ENCODE data around the gene KCNT1. TPM values are rescaled to one million over a fixed set of nuclear protein-coding genes. Genes with fewer than 3 reads are reported as not detected.

KCNT1 gene
- total RNA-seq, 1 experiment from 2014 or later = 0.68 TPM

DNA sequence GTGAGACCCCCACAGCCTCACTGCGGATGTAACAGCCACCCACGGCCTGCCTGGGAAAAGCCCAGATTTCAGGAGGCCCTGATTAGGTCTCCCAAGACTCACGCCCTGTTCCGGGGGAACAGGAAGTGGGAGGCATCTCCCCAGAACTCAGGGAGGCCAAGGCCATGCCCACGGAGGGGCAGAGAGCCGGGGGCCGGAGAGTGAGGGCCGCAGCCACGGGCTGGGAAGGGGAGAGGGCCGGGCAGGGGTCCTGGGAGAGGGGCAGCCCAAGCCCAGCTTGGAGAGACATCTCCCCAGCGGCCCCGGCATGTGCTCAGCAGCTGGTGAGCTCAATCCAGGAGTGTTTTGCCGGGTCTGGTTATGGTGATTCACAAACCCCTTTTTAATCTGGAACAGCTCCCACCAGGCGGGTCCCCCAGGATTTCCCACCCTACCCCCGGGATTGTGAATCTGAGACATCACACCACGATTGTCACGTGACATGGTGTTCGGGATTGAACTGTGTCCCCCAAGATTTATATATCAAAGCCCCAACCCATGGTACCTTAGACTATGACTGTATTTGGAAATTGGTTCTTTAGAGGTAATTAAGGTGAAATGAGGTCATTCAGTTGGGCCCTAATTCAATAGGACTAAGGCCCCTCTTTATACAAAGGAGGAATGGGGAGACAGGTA, 26.6 kb downstream of the KCNT1 start:
- no peaks in the 10 kb centered on the region for H3K79me2 ChIP-seq (ENCODE audit: insufficient read depth, low read length)
- DNase-seq = no peak
- H3K23me2 ChIP-seq (ENCODE audit: insufficient read length, low read depth, low read length, poor library complexity, severe bottlenecking) = no peaks in the 10 kb centered on the region
- peaks cover 21 to 22% of the 10 kb centered on the region in 2 experiments for H3K9me3 Mint-ChIP-seq
- no peak overlapping the region for H3T11ph ChIP-seq (ENCODE audit: low read length)
- no peak overlapping the region for H3K4ac ChIP-seq (ENCODE audit: low read depth, low read length)
- no peak overlapping the region for H3K14ac ChIP-seq (ENCODE audit: insufficient read depth, low read length)
- no peak overlapping the region for H2BK12ac ChIP-seq (ENCODE audit: insufficient read length, low read depth, low read length)
- peaks cover 20% of the 10 kb centered on the region for H3K27me3 Mint-ChIP-seq (ENCODE audit: low read depth)
- no peak overlapping the region for H3K9ac ChIP-seq (ENCODE audit: extremely low read depth, insufficient read length, low read length)
- no peak overlapping the region for H2BK120ac ChIP-seq (ENCODE audit: low read depth, low read length, poor library complexity, severe bottlenecking)
- TF ChIP-seq, protein P1, sequence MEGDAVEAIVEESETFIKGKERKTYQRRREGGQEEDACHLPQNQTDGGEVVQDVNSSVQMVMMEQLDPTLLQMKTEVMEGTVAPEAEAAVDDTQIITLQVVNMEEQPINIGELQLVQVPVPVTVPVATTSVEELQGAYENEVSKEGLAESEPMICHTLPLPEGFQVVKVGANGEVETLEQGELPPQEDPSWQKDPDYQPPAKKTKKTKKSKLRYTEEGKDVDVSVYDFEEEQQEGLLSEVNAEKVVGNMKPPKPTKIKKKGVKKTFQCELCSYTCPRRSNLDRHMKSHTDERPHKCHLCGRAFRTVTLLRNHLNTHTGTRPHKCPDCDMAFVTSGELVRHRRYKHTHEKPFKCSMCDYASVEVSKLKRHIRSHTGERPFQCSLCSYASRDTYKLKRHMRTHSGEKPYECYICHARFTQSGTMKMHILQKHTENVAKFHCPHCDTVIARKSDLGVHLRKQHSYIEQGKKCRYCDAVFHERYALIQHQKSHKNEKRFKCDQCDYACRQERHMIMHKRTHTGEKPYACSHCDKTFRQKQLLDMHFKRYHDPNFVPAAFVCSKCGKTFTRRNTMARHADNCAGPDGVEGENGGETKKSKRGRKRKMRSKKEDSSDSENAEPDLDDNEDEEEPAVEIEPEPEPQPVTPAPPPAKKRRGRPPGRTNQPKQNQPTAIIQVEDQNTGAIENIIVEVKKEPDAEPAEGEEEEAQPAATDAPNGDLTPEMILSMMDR (conservative IDR thresholded peaks at IDR 0.05) = no peak
- peaks cover 3 to 21% (median 13%) of the 10 kb centered on the region in 3 experiments for H3K36me3 Mint-ChIP-seq (ENCODE audit: insufficient read depth in 1 of 3, low read depth in 3 of 3)
- 0 out of 2 replicates have a peak, but pooled peaks cover 2% of the 10 kb centered on the region for H3K27me3 ChIP-seq (ENCODE audit: insufficient read depth, low read length)
- no peak overlapping the region for H2AFZ ChIP-seq (ENCODE audit: low read length)
- no CpG with 5 or more reads among the region's 18 CpGs for WGBS (ENCODE audit: extremely low coverage, insufficient read length, low lambda C conversion rate)
- H4K20me1 ChIP-seq (ENCODE audit: control insufficient read depth, insufficient read depth, insufficient read length) = no peaks in the 10 kb centered on the region
- H3K9me3 ChIP-seq (ENCODE audit: control insufficient read depth, low read depth, low read length) = peaks cover 7% of the 10 kb centered on the region
- no peak overlapping the region for H3K56ac ChIP-seq (ENCODE audit: insufficient read length, low read depth, low read length)
- no peak overlapping the region for H4K8ac ChIP-seq (replicated peaks; ENCODE audit: insufficient read length, low read depth, low read length)
- no peak overlapping the region for H2BK15ac ChIP-seq (ENCODE audit: low read depth, low read length)
- peaks cover 14 to 17% of the 10 kb centered on the region in 2 experiments for H3K4me1 Mint-ChIP-seq
- no peak overlapping the region for H4K91ac ChIP-seq (ENCODE audit: insufficient read length, low read depth, low read length)
- no peak overlapping the region for H2AK5ac ChIP-seq (ENCODE audit: insufficient read length, low read length)
- no peaks in the 10 kb centered on the region for H3K79me1 ChIP-seq (ENCODE audit: insufficient read depth, low read depth, low read length, poor library complexity, severe bottlenecking)
- no peak overlapping the region for H3K4me2 ChIP-seq (ENCODE audit: insufficient read depth, insufficient read length, low read length)
- no peak overlapping the region for H2BK20ac ChIP-seq (ENCODE audit: low read depth, low read length, poor library complexity, severe bottlenecking)
- H3K27ac Mint-ChIP-seq = no peak overlapping the region
- H3K4me3 Mint-ChIP-seq = no peak overlapping the region
- no peak overlapping the region for H3K27ac ChIP-seq (ENCODE audit: insufficient read length, low read depth, low read length)
- no peaks in the 10 kb centered on the region; the same call in 1 of the 2 replicates for H3K4me1 ChIP-seq (ENCODE audit: insufficient read depth, low read length)
- H3K23ac ChIP-seq (ENCODE audit: insufficient read length, low read depth, low read length) = no peak overlapping the region
- H2BK5ac ChIP-seq (ENCODE audit: insufficient read length, low read length) = no peak overlapping the region
- H3K18ac ChIP-seq (ENCODE audit: insufficient read length, low read depth, low read length) = no peak overlapping the region
- H4K5ac ChIP-seq (ENCODE audit: insufficient read length, low read depth, low read length) = no peak overlapping the region
